ENCODE results near the gene CNNM4.
A peak's percentile ranks its signal among the peaks of the same experiment; 100 is the strongest.
"Not testable (repeated sequence)": the region's sequence is repeated elsewhere in the genome, so short reads cannot be mapped to it uniquely, and the experiment has no call there.

The CNNM4 gene

GRCh38 chr2:96792772-96793749 lies 32.4 kb downstream of the CNNM4 start:
- DNase-seq (ENCODE audit: low read depth in 2 of 2): no peak

- DNase-seq (ENCODE audit: low read depth in 2 of 2): no peak
Measured at GRCh38 chr2:96795076-96795475, 34.4 kb downstream of the CNNM4 start.

GRCh38 chr2:96796497-96796896 lies 35.8 kb downstream of the CNNM4 start:
- not testable (repeated sequence) for DNase-seq (ENCODE audit: low read depth in 2 of 2)

GRCh38 chr2:96797066-96797625 lies 36.4 kb downstream of the CNNM4 start:
- DNase-seq (ENCODE audit: low read depth in 2 of 2): no peak

- no peak for DNase-seq (ENCODE audit: low read depth in 2 of 2)
Measured at GRCh38 chr2:96798733-96799622, 38.3 kb downstream of the CNNM4 start.

- DNase-seq (ENCODE audit: low read depth in 2 of 2): no peak
Measured at GRCh38 chr2:96799623-96799935, 38.9 kb downstream of the CNNM4 start.

GRCh38 chr2:96800061-96801004 lies 39.6 kb downstream of the CNNM4 start:
- no peak for DNase-seq (ENCODE audit: low read depth in 2 of 2)

- DNase-seq (ENCODE audit: low read depth in 2 of 2): peak; percentile 40 to 59
Measured at GRCh38 chr2:96801005-96801785, 40.5 kb downstream of the CNNM4 start.

GRCh38 chr2:96801786-96802595 lies 41.3 kb downstream of the CNNM4 start:
- DNase-seq (ENCODE audit: low read depth in 2 of 2): peak in 1 of 2 donors; percentile 31

- no peak for DNase-seq (ENCODE audit: low read depth in 2 of 2)
Measured at GRCh38 chr2:96802721-96803120, 42.0 kb downstream of the CNNM4 start.

GRCh38 chr2:96804986-96805385 lies 44.3 kb downstream of the CNNM4 start:
- DNase-seq (ENCODE audit: low read depth in 2 of 2): no peak

GRCh38 chr2:96805946-96806345 lies 45.2 kb downstream of the CNNM4 start:
- DNase-seq (ENCODE audit: low read depth in 2 of 2): not testable (repeated sequence)

- DNase-seq (ENCODE audit: low read depth in 2 of 2): peak in 1 of 2 donors; percentile 23
Measured at GRCh38 chr2:96806468-96807126, 45.9 kb downstream of the CNNM4 start.

GRCh38 chr2:96807127-96807471 lies 46.4 kb downstream of the CNNM4 start:
- no peak for DNase-seq (ENCODE audit: low read depth in 2 of 2)

- no peak for DNase-seq (ENCODE audit: low read depth in 2 of 2)
Measured at GRCh38 chr2:96808176-96808837, 47.6 kb downstream of the CNNM4 start.

- DNase-seq (ENCODE audit: low read depth in 2 of 2): no peak
Measured at GRCh38 chr2:96809216-96809882, 48.6 kb downstream of the CNNM4 start.

- no peak for DNase-seq (ENCODE audit: low read depth in 2 of 2)
Measured at GRCh38 chr2:96809951-96810782, 49.5 kb downstream of the CNNM4 start.

All from stimulated activated CD8-positive, alpha-beta memory T cell treated with anti-CD3 and anti-CD28 coated beads, Interleukin-7, amount 100 ng/mL, for 4 hours (primary cell).